ENCODE results near the gene CCDC8. TPM values are rescaled to one million over a fixed set of nuclear protein-coding genes. Genes with fewer than 3 reads are reported as not detected.

Gene CCDC8
- total and polyA plus RNA-seq, 2 of the 4 experiments (the other 2 are of a cell fraction) = 9.3 to 10.2 TPM

GRCh38 chr19:46372901-46373490 lies 40.4 kb downstream of the CCDC8 start:
- no peak overlapping the region for H3K56ac ChIP-seq (ENCODE audit: extremely low read depth, insufficient read depth, low read length)
- H2BK5ac ChIP-seq (ENCODE audit: low read depth, low read length, poor library complexity, severe bottlenecking) = peak overlapping the region; percentile 27
- H3K36me3 ChIP-seq (ENCODE audit: control insufficient read depth, insufficient read depth, low read length) = peaks cover 24% of the 10 kb centered on the region
- H3K4me2 ChIP-seq (ENCODE audit: low read depth, low read length) = peak overlapping the region; percentile 14; the same call in 1 of the 2 replicates
- peak overlapping the region; percentile 71 for H2BK120ac ChIP-seq (ENCODE audit: low read depth, low read length)
- no peak overlapping the region for H2BK20ac ChIP-seq (ENCODE audit: low read depth, low read length)
- in situ Hi-C loops (cut with MboI; ENCODE audit: low sequenced_read_pairs) = no loop called here
- H4K5ac ChIP-seq (ENCODE audit: low read depth, low read length) = no peak overlapping the region
- H2BK15ac ChIP-seq (ENCODE audit: low read depth, low read length) = no peak overlapping the region; the same call in 2 of the 3 replicates
- no peaks in the 10 kb centered on the region for H3K9me3 ChIP-seq (ENCODE audit: control insufficient read depth, insufficient read depth, low read length)
- no peaks in the 10 kb centered on the region for H3K27me3 ChIP-seq (ENCODE audit: control insufficient read depth, insufficient read depth, low read length)
- no peak overlapping the region for H3K18ac ChIP-seq (ENCODE audit: low read depth, low read length)
- peak overlapping the region; percentile 36; the same call in 1 of the 2 replicates for H4K91ac ChIP-seq (ENCODE audit: insufficient read depth, low read depth, low read length)
- no peak overlapping the region for H2AFZ ChIP-seq (replicated peaks; ENCODE audit: low read length, poor library complexity)
- no peak for DNase-seq
- peaks cover 36 to 87% of the 10 kb centered on the region in 2 experiments for H3K79me1 ChIP-seq (ENCODE audit: low read depth in 1 of 2, low read length in 2 of 2)
- H3K9me1 ChIP-seq (ENCODE audit: insufficient read depth, low read length) = peaks cover 44% of the 10 kb centered on the region
- peaks cover 32% of the 10 kb centered on the region for H4K20me1 ChIP-seq (ENCODE audit: insufficient read depth, low read length)
- peak; percentile 18 for ATAC-seq (ENCODE audit: low read depth)
- peaks cover 27% of the 10 kb centered on the region for H3K4me1 ChIP-seq (ENCODE audit: control insufficient read depth, insufficient read depth, low read length)
- H4K8ac ChIP-seq (ENCODE audit: low read depth in 2 of 2, low read length in 2 of 2) = peak overlapping the region in 1 of 2 experiments; percentile 44; a peak in 1 of 4 replicates
- no CpG with 5 or more reads among the region's 11 CpGs for WGBS, 2 experiments (ENCODE audit: extremely low coverage in 2 of 2, insufficient read length in 1 of 2)
- H3K23ac ChIP-seq (ENCODE audit: low read depth, low read length) = peak overlapping the region; percentile 17; the same call in 1 of the 2 replicates
- ChIA-PET CTCF (interaction anchor here (0.6 to 1.1 kb wide), 2 partner anchors 25 to 219 kb away, joined by 3 to 6 read pairs; no protein-coding TSS in a partner anchor), POLR2A (ENCODE audit: unreplicated experiment) (no interaction called here)
- H3K27ac ChIP-seq (ENCODE audit: insufficient read depth, low read length) = peak overlapping the region; percentile 34; the same call in 1 of the 2 replicates
- intact Hi-C loops (cut with micrococcal nuclease) = no loop called here
- peak overlapping the region; percentile 18; the same call in 1 of the 2 replicates for H2AK5ac ChIP-seq (ENCODE audit: low read depth, low read length)
- peak overlapping the region; percentile 34 for H3K4ac ChIP-seq (ENCODE audit: low read depth, low read length)
- peak overlapping the region; percentile 13; the same call in 1 of the 2 replicates for H3K9ac ChIP-seq (ENCODE audit: low read depth, low read length)
- no peak for TF ChIP-seq RCOR1 (IDR thresholded peaks at IDR 0.05; ENCODE audit: insufficient replicate concordance, low read length)
- TF ChIP-seq USF2 (IDR thresholded peaks at IDR 0.05; ENCODE audit: low read depth, low read length) = no peak
- no peak for TF ChIP-seq CHD1 (IDR thresholded peaks at IDR 0.05; ENCODE audit: low read depth, low read length)
- TF ChIP-seq RFX5 (IDR thresholded peaks at IDR 0.05; ENCODE audit: low read depth, low read length) = no peak
- TF ChIP-seq MAZ (IDR thresholded peaks at IDR 0.05; ENCODE audit: borderline replicate concordance, low read depth, low read length) = no peak
- no peak for TF ChIP-seq MXI1 (IDR thresholded peaks at IDR 0.05; ENCODE audit: borderline replicate concordance, low read depth, low read length)
- no peak for TF ChIP-seq NFE2L2 (IDR thresholded peaks at IDR 0.05; ENCODE audit: low read depth, low read length)
- no peak for TF ChIP-seq POLR2A (IDR thresholded peaks at IDR 0.05; ENCODE audit: low read depth, low read length)
- no peak for TF ChIP-seq RAD21 (IDR thresholded peaks at IDR 0.05; ENCODE audit: low read length)
- no peak for TF ChIP-seq MAFK (IDR thresholded peaks at IDR 0.05; ENCODE audit: low read depth, low read length)
- peak; percentile 31; the same call in 1 of the 2 replicates for TF ChIP-seq CEBPB (IDR thresholded peaks at IDR 0.05; ENCODE audit: low read depth, low read length)
- peak; percentile 29; the same call in 1 of the 2 replicates for TF ChIP-seq CTCF (conservative IDR thresholded peaks at IDR 0.05; ENCODE audit: low read depth, low read length)
- TF ChIP-seq FOS (IDR thresholded peaks at IDR 0.05; ENCODE audit: low read depth, low read length) = no peak
- TF ChIP-seq SMC3 (IDR thresholded peaks at IDR 0.05; ENCODE audit: low read depth, low read length) = no peak
- TF ChIP-seq ELK1 (IDR thresholded peaks at IDR 0.05; ENCODE audit: borderline replicate concordance, low read depth, low read length) = no peak
- peak overlapping the region; percentile 23 for H3K14ac ChIP-seq (replicated peaks; ENCODE audit: low read depth, low read length)
- BruUV-seq (replicated peaks) = no TSS peak
- H2AK9ac ChIP-seq (replicated peaks; ENCODE audit: low read depth, low read length, poor library complexity) = peak overlapping the region; percentile 68
- H3K4me3 ChIP-seq (ENCODE audit: insufficient read depth, low read depth, low read length) = no peak overlapping the region
- dilution Hi-C loops (cut with HindIII; ENCODE audit: low sequenced_read_pairs, unreplicated experiment) = no loop called here

All from IMR-90 (cell line).